GM23338 (cell line): ENCODE results near the gene NPEPL1.

ENCODE experiments used
- CREB1 ChIP-seq: fragments of 250-450 bp; sonication (Bioruptor Pico); IDR thresholded peaks from 2 replicates; pipeline ENCODE4 v1.5.0; 2020; ENCODE audit warnings: low read depth, mild to moderate bottlenecking, moderate library complexity
- EZH2 ChIP-seq: fragments of 200-600 bp; sonication (generic); IDR thresholded peaks from one replicate; pipeline ENCODE4 v1.8.0; 2017; ENCODE audit warnings: antibody characterized with exemption, mild to moderate bottlenecking, low read depth; ENCODE audit not compliant: unreplicated experiment
- EZH2phosphoT487 ChIP-seq: fragments of 200-600 bp; sonication (generic); IDR thresholded peaks from one replicate; pipeline ENCODE4 v1.8.1; 2018; ENCODE audit warnings: antibody characterized with exemption; ENCODE audit not compliant: unreplicated experiment
- JUNB ChIP-seq: IDR thresholded peaks from one replicate; pipeline ENCODE4 v1.6.1; 2016; ENCODE audit warnings: antibody characterized with exemption; ENCODE audit not compliant: unreplicated experiment
- NANOG ChIP-seq: IDR thresholded peaks from 2 replicates; pipeline ENCODE4 v1.6.1; 2016; ENCODE audit warnings: antibody characterized with exemption, borderline replicate concordance
- POLR2AphosphoS5 ChIP-seq: IDR thresholded peaks from 2 replicates; pipeline ENCODE4 v1.6.1; 2016; ENCODE audit warnings: antibody characterized with exemption, low read depth
- STAT1 ChIP-seq: IDR thresholded peaks from one replicate; pipeline ENCODE4 v1.6.1; 2016; ENCODE audit warnings: antibody characterized with exemption; ENCODE audit not compliant: unreplicated experiment
- ZNF114 ChIP-seq: fragments of 250-450 bp; sonication (Bioruptor Pico); IDR thresholded peaks from 2 replicates; pipeline ENCODE4 v1.5.0; 2020; ENCODE audit warnings: mild to moderate bottlenecking, moderate library complexity
- ZNF331 ChIP-seq: fragments of 250-450 bp; sonication (Bioruptor Pico); IDR thresholded peaks from 2 replicates; pipeline ENCODE4 v1.5.0; 2020; ENCODE audit warnings: low read depth, mild to moderate bottlenecking, moderate library complexity
- TF ChIP-seq, protein P1 (sequence below): IDR thresholded peaks from one replicate; pipeline ENCODE4 v1.6.1; 2018; ENCODE audit warnings: antibody characterized with exemption; ENCODE audit not compliant: unreplicated experiment
- TF ChIP-seq, protein P2 (sequence below), 2 experiments: fragments of 200-600 bp in 1 of 2; sonication (generic) in 1 of 2; conservative IDR thresholded peaks; 2 replicates each; pipeline versions ENCODE4 v1.5.1 to v1.6.1; 2016 to 2017; ENCODE audit warnings: antibody characterized with exemption in 2 of 2, low read depth in 2 of 2, mild to moderate bottlenecking in 2 of 2, moderate library complexity in 1 of 2
- TF ChIP-seq, protein P3 (sequence below): IDR thresholded peaks from 2 replicates; pipeline ENCODE4 v1.6.1; 2016; ENCODE audit warnings: antibody characterized with exemption
- TF ChIP-seq, protein P4 (sequence below): fragments of 250-450 bp; sonication (Bioruptor Pico); IDR thresholded peaks from 2 replicates; pipeline ENCODE4 v1.5.0; 2020; ENCODE audit warnings: mild to moderate bottlenecking, moderate library complexity

DNA sequence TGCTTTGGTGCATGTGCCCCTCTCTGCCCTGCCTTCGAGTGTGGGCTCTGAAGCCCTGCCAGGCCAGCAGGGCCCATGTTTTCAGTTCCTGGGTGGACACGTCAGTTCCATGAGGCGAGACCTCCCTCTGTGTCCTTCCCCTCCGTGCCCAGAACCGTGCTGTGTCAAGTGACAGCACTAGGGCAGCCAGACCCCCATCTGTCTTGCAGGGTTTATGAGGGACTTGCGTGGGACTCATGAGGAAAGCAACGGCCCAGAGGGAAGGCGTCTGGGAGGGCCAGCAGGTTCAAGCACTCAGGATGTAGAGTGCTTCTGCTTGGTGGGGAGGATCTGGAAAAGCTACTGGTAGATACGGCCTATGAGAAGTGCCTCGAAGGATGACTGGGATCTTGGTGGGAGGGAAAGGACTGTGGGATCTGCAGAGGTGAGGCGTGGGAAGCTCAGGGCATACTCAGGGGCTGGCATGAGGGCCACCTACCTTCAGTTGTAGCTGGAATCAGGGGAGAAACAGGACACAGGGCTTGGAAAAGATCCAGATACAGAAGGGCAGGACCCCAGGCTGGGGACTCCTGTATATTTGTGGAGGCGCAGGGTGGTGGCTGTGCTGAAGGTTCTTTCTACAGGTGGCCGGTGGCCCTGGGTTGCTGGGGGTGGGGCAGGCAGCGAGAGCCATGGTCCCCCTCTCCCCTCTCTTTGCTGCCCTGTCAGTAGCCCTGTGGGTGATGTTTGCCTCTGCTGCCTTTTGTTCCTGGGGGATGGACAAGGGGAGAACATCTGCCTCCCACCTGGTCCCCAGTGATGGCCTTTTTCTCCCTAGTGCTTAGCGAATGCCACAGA is 5.5 kb downstream of the NPEPL1 start:
- TF ChIP-seq, protein P1, sequence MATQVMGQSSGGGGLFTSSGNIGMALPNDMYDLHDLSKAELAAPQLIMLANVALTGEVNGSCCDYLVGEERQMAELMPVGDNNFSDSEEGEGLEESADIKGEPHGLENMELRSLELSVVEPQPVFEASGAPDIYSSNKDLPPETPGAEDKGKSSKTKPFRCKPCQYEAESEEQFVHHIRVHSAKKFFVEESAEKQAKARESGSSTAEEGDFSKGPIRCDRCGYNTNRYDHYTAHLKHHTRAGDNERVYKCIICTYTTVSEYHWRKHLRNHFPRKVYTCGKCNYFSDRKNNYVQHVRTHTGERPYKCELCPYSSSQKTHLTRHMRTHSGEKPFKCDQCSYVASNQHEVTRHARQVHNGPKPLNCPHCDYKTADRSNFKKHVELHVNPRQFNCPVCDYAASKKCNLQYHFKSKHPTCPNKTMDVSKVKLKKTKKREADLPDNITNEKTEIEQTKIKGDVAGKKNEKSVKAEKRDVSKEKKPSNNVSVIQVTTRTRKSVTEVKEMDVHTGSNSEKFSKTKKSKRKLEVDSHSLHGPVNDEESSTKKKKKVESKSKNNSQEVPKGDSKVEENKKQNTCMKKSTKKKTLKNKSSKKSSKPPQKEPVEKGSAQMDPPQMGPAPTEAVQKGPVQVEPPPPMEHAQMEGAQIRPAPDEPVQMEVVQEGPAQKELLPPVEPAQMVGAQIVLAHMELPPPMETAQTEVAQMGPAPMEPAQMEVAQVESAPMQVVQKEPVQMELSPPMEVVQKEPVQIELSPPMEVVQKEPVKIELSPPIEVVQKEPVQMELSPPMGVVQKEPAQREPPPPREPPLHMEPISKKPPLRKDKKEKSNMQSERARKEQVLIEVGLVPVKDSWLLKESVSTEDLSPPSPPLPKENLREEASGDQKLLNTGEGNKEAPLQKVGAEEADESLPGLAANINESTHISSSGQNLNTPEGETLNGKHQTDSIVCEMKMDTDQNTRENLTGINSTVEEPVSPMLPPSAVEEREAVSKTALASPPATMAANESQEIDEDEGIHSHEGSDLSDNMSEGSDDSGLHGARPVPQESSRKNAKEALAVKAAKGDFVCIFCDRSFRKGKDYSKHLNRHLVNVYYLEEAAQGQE, result no peak
- TF ChIP-seq, protein P2, sequence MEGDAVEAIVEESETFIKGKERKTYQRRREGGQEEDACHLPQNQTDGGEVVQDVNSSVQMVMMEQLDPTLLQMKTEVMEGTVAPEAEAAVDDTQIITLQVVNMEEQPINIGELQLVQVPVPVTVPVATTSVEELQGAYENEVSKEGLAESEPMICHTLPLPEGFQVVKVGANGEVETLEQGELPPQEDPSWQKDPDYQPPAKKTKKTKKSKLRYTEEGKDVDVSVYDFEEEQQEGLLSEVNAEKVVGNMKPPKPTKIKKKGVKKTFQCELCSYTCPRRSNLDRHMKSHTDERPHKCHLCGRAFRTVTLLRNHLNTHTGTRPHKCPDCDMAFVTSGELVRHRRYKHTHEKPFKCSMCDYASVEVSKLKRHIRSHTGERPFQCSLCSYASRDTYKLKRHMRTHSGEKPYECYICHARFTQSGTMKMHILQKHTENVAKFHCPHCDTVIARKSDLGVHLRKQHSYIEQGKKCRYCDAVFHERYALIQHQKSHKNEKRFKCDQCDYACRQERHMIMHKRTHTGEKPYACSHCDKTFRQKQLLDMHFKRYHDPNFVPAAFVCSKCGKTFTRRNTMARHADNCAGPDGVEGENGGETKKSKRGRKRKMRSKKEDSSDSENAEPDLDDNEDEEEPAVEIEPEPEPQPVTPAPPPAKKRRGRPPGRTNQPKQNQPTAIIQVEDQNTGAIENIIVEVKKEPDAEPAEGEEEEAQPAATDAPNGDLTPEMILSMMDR (conservative IDR thresholded peaks at IDR 0.05; ENCODE audit: low read depth in 2 of 2), result no peak
- TF ChIP-seq POLR2AphosphoS5 (no peak), CREB1 (CRISPR knock-in tag) (no peak), EZH2 (no peak), EZH2phosphoT487 (no peak), ZNF331 (CRISPR knock-in tag) (no peak), JUNB (no peak), NANOG (no peak), ZNF114 (CRISPR knock-in tag) (no peak), STAT1 (no peak)
- TF ChIP-seq, protein P3, sequence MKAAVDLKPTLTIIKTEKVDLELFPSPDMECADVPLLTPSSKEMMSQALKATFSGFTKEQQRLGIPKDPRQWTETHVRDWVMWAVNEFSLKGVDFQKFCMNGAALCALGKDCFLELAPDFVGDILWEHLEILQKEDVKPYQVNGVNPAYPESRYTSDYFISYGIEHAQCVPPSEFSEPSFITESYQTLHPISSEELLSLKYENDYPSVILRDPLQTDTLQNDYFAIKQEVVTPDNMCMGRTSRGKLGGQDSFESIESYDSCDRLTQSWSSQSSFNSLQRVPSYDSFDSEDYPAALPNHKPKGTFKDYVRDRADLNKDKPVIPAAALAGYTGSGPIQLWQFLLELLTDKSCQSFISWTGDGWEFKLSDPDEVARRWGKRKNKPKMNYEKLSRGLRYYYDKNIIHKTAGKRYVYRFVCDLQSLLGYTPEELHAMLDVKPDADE, result no peak
- TF ChIP-seq, protein P4, sequence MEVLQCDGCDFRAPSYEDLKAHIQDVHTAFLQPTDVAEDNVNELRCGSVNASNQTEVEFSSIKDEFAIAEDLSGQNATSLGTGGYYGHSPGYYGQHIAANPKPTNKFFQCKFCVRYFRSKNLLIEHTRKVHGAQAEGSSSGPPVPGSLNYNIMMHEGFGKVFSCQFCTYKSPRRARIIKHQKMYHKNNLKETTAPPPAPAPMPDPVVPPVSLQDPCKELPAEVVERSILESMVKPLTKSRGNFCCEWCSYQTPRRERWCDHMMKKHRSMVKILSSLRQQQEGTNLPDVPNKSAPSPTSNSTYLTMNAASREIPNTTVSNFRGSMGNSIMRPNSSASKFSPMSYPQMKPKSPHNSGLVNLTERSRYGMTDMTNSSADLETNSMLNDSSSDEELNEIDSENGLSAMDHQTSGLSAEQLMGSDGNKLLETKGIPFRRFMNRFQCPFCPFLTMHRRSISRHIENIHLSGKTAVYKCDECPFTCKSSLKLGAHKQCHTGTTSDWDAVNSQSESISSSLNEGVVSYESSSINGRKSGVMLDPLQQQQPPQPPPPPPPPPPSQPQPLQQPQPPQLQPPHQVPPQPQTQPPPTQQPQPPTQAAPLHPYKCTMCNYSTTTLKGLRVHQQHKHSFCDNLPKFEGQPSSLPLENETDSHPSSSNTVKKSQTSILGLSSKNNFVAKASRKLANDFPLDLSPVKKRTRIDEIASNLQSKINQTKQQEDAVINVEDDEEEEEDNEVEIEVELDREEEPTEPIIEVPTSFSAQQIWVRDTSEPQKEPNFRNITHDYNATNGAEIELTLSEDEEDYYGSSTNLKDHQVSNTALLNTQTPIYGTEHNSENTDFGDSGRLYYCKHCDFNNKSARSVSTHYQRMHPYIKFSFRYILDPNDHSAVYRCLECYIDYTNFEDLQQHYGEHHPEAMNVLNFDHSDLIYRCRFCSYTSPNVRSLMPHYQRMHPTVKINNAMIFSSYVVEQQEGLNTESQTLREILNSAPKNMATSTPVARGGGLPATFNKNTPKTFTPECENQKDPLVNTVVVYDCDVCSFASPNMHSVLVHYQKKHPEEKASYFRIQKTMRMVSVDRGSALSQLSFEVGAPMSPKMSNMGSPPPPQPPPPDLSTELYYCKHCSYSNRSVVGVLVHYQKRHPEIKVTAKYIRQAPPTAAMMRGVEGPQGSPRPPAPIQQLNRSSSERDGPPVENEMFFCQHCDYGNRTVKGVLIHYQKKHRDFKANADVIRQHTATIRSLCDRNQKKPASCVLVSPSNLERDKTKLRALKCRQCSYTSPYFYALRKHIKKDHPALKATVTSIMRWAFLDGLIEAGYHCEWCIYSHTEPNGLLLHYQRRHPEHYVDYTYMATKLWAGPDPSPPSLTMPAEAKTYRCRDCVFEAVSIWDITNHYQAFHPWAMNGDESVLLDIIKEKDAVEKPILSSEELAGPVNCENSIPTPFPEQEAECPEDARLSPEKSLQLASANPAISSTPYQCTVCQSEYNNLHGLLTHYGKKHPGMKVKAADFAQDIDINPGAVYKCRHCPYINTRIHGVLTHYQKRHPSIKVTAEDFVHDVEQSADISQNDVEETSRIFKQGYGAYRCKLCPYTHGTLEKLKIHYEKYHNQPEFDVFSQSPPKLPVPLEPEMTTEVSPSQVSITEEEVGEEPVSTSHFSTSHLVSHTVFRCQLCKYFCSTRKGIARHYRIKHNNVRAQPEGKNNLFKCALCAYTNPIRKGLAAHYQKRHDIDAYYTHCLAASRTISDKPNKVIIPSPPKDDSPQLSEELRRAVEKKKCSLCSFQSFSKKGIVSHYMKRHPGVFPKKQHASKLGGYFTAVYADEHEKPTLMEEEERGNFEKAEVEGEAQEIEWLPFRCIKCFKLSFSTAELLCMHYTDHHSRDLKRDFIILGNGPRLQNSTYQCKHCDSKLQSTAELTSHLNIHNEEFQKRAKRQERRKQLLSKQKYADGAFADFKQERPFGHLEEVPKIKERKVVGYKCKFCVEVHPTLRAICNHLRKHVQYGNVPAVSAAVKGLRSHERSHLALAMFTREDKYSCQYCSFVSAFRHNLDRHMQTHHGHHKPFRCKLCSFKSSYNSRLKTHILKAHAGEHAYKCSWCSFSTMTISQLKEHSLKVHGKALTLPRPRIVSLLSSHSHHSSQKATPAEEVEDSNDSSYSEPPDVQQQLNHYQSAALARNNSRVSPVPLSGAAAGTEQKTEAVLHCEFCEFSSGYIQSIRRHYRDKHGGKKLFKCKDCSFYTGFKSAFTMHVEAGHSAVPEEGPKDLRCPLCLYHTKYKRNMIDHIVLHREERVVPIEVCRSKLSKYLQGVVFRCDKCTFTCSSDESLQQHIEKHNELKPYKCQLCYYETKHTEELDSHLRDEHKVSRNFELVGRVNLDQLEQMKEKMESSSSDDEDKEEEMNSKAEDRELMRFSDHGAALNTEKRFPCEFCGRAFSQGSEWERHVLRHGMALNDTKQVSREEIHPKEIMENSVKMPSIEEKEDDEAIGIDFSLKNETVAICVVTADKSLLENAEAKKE (CRISPR knock-in tag), result no peak
